HG03066 (cell line): ENCODE data around the gene FCHO2.

Experiments
- ATAC-seq: cut with Tn5 transposase; IDR thresholded peaks from one replicate; pipeline ENCODE4 v1.9.1; 2021; ENCODE audit warnings: low read depth; ENCODE audit not compliant: unreplicated experiment

The FCHO2 gene

GRCh38 chr5:73104326-73104725 lies 148.5 kb downstream of the FCHO2 start:
- no peak for ATAC-seq

GRCh38 chr5:73106335-73106734 lies 150.5 kb downstream of the FCHO2 start:
- ATAC-seq: no peak

GRCh38 chr5:73110190-73110589 lies 154.3 kb downstream of the FCHO2 start:
- ATAC-seq: no peak

GRCh38 chr5:73111536-73111935 lies 155.7 kb downstream of the FCHO2 start:
- no peak for ATAC-seq

GRCh38 chr5:73112359-73112758 lies 156.5 kb downstream of the FCHO2 start:
- ATAC-seq: no peak

GRCh38 chr5:73114044-73114688 lies 158.3 kb downstream of the FCHO2 start:
- ATAC-seq: no peak

- ATAC-seq: no peak
These were observed 159.7 kb downstream of the FCHO2 start for GRCh38 chr5:73115399-73116051.

- no peak for ATAC-seq
These were observed 160.7 kb downstream of the FCHO2 start for GRCh38 chr5:73116506-73116905.

DNA sequence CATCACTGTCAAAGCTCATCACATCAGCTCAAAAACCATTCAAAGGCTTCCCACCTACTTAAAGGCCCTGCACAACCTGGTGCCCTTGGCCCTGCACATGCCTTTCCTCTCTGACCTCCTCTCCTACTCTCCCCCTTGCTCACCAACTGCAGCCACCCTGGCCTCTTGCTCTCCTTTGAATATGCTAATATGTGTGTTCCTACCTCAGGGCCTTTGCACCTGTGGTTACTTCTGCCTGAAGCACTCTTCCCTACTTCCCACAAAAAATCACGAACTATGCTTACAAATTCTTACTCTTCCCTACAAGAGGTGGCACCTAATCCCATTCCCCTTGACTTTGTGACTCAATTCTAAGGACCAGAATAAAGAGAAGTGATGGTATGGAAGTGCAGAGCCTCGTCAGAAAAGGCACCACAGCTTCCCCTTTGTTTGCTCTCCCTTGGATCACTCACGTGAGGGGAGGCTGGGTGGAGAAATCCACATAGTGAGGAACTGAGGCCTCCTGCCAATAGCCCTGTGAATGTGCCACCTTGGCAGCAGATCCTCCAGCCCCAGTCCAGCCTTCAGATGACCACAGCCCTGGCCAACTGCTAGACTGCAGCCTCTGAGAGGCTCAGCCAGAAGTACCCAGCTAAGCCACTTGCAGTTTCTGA lies 161.4 kb downstream of the FCHO2 start:
- ATAC-seq: no peak

DNA sequence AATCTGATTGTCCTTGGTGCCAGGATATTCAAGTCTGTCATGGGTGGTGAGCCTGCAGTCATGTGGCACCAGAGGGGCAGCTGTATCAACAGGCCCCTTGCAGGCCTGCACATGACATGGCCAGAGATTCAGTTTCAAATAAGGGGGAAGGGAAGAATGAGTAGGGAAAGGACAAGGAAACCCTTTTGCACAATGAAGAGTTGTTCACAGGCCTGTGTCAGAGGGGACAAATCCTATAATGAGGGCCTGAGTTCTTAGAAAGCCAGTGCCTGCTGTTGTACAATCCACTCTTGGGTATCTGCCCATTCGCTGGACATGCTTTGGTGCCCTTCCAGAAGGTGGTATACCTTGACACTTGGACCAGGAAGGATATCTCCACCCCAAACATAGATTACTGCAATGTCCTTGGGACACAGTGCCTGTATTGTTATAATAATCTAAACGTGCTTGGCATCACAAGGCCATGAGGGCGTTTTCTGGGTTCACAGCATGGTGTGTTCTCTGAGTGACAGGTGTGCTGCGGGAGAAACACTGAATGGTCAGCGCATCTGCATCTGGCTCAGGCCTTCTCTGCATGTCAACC lies 162.6 kb downstream of the FCHO2 start:
- ATAC-seq: no peak

GRCh38 chr5:73119451-73120157 lies 163.8 kb downstream of the FCHO2 start:
- no peak for ATAC-seq

DNA sequence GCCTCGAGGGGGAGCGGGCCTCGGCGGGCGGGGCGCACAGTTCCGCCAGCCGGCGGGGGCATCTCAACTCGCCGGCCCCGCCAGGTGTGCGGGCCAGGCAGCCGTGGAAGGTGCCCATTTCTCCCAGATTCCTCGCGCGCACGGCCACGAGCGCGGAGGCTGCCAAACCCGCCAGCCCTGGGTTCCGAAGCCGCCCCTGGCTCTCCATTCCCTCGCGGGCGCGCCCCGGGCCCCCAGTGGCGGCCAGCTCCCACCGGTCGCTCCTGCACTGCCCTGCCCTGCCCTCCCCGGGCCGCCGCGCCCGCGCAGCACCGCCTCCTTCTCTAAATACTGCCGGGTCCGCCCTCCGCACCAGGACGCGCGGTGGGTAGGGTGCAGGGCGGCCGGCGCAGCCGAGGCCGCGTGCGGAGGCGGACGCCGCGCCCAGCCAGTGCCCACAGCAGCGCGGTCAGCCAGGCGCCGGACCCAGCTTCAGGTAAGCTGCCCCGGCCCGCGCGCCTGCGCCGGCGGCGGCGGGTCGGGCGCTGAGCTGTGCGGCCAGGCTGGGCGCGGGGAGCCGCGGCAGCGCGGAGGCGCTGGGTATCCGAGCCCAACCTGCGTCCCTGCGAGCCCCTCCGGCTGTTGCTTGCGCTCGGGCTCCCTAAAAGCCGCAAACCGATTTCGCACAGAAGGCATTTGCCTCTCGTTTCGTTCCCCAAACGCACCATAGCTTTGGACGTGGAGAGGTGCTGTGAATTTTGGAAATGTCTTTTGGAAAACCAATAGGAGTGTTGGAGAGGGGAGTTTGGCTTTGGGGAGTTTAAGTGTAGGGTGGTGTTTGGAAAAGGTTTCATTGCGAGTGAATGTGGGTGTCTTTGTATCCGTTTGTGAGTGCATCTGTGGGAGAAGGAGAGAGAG lies 164.6 kb downstream of the FCHO2 start, which contains the start of gene TMEM171:
TMEM171 (plus strand) TSS at position 354 of the 897 bp plus-strand sequence. CDS start 2,799 bp downstream, outside the sequence.
- no peak for ATAC-seq

DNA sequence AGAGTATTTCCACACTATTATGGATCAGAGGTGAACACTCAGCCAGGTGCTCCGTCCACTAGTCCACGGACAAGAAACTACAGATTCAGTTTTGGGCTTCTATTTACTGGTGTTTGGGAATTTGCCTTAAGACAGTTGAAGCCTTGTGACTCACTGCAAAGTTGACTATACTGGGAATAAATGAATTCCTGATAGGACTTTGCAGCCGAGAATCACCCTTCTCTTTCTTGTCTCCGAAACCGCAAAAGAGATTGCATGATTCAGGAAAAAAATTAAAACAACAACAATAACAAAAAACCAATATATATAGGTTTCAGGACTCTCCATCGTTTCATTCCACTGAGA lies 165.2 kb downstream of the FCHO2 start:
- ATAC-seq: no peak

DNA sequence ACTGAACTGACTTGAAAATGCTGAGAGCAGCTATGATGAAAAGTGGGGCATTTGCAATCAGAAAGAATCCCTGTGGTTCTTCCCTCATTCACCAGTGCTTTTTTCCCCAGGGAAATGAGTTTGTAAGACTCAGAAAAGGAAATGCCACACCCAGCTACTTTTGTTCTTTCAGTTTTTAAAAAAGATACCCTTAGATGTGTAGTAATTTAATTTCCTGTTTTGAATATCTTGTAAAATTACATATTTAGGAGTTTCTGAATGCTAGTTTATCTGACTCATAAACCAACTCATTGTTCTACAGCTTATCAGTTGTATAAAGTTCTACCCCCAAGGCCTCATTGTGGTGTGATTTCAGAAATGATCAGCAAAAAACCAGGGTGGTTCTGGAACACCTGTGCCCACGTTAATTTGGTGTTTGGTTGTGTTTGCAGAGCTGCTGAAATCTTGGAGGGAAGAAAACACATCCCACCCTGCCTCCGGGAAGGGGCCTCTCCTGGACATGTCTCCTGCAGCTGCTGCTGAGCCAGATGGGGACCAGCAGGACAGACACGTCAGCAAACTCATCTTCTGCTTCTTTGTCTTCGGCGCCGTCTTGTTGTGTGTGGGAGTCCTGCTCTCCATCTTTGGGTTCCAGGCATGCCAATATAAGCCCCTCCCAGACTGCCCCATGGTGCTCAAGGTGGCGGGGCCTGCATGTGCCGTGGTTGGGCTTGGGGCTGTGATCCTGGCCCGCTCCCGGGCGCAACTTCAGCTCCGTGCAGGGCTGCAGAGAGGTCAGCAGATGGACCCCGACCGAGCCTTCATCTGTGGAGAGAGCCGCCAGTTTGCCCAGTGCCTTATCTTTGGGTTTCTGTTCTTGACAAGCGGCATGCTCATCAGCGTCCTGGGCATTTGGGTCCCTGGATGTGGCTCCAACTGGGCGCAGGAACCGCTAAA lies 167.3 kb downstream of the FCHO2 start:
- ATAC-seq: no peak

- no peak for ATAC-seq
These were observed 169.4 kb downstream of the FCHO2 start for GRCh38 chr5:73125289-73125688.

- no peak for ATAC-seq
These were observed 170.5 kb downstream of the FCHO2 start for GRCh38 chr5:73126381-73126780.

DNA sequence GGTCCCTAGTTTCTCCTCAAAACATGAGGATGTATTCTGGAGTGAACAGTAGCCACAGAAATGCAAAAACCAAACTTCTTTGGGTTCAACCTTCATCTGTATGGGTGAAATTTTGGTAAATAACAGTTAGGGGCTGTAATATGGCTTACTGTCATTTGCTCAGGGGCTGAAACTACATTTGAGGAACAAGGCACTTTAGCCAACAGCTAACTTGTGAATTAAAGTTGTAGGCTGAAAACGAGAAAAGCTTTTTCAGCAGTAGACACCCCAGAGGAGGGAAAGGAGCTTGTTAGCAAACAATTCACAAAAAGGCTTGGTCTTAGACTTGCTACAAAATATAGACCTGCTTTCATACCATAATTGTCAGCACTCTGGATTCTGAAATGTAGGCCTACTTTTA lies 171.1 kb downstream of the FCHO2 start:
- no peak for ATAC-seq

DNA sequence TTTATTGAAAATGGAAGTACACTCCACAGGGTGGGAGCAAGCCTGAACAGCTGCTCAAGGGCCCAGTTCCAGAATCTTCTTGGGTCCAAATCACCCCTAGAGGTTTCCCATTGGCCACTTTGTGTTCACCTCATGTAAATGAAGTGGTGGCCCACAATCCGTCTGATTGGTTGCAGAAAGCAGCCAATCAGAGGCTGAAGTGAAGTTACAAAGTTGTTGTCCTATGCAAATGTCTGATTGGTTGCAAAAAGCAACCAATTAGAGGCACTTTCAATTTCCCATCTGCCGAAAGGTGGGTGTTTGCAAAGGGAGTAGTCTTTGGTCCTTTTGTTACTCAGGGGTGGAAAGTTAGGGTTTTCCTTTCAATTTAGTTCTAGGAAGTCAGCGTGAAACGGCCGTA lies 173.3 kb downstream of the FCHO2 start:
- ATAC-seq: no peak

- ATAC-seq: no peak
These were observed 175.0 kb downstream of the FCHO2 start for GRCh38 chr5:73130811-73131210.
